HG02870 (cell line): ENCODE data around the gene ELMOD1.

ENCODE experiments used
- ATAC-seq: cut with Tn5 transposase; IDR thresholded peaks from one replicate; pipeline ENCODE4 v1.9.1; 2021; ENCODE audit warnings: mild to moderate bottlenecking, moderate library complexity; ENCODE audit not compliant: unreplicated experiment

ELMOD1 gene

DNA sequence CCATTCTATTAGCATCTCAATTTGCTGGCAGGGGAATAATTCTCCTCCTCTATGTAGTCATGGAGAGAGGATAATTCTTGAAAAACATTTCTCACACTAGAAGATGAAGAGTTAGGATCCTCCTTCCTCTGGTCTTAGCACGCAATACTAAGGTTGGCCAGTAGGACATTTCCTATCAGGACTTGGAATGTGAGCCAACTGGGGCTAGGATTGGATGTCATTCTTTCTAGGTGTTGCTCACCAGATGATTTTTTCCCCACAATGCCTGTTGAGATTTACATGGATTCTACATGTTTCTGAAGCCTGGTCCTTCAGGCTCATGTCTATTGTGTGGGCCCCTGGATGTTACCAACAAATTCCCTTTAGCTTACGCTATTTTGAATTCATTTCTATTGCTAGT, 92.9 kb downstream of the ELMOD1 start:
- ATAC-seq = no peak

DNA sequence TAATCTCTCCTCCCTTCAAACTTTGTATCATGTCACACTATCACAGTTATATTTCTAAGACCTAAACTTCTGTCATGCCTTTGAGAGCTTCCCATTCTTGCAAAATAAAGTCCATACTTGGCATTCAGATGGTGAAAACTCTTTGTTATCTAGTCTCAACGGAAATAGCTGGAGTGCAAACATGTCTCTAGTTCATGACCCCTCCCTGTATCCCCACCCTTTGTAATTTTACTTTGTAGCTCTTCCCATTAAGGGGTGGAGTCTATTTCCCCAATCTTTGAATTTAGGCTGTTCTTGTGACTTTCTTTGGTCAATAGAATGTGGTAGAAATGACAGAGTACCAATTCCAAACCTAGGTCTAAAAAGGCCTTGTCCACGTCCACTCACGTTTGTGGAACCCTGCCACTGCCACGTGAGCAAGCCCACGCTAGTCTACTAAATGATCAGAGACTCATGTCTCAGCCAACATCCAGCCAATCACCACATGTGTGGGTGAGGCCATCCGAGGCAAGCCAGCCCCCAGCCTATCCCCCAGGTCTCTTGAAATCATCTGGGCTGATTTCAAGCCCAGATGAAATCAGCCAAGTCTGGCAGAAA, 97.5 kb downstream of the ELMOD1 start:
- ATAC-seq = no peak

DNA sequence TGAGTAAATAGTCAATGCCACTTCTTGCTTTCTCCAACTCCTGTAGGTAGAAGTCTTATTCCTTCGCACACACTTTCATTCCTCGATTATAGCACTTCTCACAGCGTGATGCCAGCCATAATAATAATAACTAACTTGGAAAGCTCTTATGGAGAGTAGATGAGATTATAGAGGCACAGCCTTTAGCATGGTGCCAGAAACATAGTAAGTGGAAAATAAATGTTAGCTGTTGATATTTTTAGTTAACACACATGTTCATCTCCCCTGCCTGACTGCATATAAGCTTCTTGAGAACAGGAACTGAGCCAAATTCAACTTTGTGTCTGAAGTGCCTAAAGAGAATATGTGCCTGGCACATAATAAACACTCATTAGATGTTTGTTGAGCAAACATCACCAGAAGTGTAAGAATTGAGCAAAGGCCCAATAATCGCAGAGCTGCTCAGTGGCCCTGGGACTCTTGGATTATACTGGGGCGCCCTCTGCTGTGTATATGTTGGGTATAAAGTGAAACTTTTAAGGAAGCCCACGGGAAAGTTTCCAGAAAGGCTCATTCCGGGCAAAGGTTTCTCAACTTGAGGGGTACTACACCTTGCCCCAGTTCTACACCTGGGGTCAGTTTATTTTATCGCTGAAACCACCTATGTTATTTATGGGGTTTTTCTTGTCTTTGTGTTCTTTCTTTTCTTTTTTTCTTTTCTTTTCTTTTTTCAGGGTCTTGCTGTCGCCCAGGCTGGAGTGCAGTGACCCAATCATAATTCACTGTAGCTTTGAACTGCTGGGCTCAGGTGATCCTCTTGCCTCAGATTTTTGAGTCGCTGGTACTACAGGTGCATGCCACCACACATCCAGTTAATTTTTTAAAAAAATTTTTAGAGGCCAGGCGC, 98.6 kb downstream of the ELMOD1 start:
- ATAC-seq = peak; percentile 75

DNA sequence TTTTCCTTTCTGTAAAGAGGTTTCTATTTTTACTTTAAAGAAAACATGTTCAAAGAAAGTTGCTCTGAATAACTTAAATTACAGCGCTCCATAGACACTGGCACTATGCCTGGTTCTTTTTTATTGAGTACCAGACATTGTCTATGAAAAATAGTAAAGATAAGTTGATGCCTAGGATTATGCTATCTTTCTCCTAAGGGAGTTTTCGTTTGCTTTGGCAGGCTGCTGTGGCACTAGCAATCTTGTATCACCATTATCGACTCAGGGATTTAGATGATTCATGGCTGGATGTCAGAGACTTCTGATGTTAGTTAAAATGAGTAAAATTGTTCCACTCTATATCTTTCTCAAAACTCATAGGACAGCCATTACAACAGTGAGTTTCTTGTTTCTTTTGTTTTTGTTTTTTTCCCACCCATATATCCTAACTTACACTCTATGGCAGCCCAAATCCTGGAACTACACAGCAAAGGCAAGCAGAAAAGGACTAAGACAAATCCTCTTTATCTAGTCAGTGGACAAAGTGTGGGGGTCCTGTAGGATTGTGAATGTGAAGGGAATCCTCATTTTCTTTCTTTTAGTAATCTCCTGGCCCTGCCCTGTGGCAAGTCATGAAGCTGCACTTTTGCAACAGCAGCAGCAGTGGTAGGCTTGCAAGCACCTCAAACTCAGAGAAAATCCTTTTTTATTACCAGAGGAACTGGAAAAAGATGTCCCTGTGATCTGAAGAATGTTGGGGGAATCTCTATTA, 100.2 kb downstream of the ELMOD1 start:
- no peak for ATAC-seq

DNA sequence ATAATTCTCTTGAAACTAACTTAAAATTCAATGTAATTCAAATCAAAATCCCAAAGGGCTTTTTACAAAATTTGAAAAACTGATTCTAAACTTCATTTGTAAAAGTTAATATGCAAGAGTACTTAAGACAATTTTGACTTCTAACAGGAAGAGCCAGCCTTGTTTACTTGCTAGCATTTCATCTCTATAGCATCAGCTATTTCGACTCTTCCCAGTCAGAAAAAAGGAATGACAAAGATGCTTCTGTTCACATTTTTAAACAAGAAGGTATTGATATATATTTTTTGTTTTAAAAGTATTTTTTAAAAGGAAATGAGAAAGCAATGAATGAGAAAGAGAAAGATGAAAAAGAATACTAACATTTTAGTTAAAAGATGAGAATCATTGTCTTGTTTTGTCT, 104.5 kb downstream of the ELMOD1 start:
- ATAC-seq = no peak

DNA sequence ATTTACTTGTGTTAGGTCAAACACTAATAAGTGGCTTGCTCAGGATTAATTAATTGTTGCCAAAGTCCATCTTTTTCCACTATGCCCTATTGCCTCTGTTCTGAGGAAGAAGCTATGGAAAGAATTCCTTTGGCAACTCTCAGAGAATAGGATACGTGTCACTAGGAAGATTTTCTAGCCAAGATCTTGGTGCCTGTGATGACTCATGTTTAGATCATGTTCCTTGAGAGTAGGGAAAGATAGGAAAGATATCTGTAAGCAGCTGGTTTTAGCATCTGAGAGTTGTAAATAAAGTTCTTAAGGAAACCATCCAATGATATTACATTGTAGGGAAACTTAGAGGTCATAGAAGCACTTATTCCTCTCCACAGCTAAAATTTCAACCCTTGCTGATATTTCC, 105.2 kb downstream of the ELMOD1 start:
- no peak for ATAC-seq

DNA sequence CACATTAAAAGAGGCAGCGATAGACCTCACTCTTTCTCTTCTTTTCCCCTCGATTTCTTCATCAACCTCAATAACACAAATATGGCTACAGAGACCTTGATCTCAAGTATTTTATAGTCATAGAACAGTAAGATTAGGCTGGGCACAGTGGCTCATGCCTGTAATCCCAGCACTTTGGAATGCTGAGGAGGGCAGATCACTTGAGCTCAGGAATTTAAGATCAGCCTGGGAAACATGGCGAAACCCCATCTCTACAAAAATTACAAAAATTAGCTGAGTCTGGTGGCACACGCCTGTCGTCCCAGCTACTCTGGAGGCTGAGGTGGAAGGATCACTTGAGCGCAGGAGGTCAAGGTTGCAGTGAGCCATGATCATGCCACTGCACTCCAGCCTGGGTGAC, 106.3 kb downstream of the ELMOD1 start:
- no peak for ATAC-seq

DNA sequence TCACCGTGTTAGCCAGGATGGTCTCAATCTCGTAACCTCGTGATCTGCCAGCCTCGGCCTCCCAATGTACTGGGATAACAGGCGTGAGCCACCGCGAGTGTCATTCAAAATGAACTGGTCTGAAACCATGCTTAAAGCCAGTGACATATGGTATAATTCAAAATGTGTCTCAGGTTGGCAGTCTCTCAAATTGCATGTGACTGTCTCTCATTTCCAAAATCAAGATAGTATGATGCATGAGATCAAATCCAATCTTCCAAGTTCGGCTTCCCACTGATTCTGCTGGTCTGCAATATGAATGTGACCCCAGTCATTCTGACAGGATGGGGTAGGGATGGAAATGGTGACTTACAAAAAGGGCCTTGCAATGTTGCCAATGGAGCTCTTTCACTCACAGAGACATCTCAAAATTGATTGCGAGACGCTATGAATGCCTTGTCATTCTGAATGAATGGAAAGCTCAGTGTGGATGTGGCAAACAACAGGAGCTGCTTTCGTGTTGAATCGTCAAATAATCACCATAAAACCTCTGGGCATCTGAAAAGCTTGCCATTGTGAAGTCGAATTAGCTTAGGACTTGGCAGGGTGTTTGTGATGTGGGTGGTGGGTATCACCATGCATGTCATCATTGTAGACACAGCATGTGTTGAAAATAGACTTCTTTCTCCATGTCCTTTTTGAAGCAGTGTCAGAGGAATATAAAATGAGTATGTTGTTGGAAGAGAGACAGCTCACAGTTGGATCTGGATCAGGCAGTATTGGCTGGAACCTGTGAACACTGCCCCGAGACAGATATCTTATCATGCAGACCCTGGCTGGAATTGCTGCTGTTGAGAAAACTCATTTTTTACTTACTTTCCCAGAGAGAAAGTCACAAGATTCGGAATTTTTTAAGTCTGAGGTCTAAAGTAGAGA, 108.7 kb downstream of the ELMOD1 start:
- no peak for ATAC-seq

DNA sequence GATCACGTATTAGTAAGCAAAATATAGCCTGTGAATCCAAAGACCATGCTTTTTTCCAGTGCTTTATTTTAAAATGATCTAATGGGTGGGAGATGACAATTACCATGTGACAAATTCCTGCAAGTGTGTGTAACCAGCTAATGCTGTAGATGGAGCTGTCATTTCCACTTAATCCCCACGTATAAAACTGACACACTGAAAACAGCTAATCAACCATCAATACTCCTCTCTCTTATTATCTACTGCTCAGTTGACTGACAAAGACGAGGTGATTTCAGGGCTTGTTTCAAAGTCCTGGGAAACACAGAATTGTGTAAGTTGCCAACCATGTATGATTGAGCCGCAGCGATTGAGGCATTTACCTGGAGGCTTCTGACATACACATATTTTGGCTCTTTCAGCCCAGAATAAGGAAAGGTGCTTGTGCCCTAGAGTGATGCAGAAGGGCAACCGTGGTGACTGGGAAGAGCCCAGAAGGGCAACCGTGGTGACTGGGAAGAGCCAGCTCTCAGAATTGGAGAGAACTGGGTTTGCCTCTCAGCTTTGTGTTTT, 111.2 kb downstream of the ELMOD1 start:
- no peak for ATAC-seq

DNA sequence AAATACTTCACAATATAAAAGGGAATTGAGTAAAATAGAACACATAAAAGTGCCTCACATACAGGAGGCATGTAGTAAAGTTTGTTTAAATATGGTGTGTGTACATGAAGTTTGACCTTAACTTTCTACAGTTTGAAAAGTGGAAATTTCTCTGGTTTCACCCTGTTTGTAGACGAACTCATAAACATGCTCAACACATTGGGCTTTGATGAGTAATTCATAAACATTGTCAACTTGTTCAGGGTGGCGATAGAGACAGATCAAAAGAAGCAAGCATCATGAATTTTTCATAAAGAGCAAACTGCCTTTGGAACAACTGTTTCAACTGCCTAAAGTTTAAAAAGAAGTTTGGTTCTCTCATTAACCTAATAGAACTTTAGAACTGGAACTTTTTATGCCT, 111.8 kb downstream of the ELMOD1 start:
- no peak for ATAC-seq

DNA sequence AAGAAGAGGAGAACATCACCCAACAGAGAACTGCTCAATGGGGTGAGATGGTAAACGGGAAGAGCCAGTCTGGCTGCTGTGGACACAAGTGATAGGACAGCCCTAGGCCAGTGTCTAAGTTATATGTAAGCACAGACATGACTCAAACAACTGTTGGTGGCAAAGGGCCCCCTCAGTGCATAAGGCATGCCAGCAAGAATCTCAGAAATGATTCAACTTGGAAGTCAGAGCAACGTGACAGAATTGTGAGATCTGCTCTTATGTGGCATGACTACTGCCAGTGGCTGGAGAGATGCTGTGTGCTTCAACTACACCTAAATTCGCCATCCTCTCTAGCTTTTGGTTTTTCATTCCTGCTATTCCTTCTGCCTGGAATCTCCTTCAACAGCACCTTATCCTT, 113.5 kb downstream of the ELMOD1 start:
- ATAC-seq = no peak

DNA sequence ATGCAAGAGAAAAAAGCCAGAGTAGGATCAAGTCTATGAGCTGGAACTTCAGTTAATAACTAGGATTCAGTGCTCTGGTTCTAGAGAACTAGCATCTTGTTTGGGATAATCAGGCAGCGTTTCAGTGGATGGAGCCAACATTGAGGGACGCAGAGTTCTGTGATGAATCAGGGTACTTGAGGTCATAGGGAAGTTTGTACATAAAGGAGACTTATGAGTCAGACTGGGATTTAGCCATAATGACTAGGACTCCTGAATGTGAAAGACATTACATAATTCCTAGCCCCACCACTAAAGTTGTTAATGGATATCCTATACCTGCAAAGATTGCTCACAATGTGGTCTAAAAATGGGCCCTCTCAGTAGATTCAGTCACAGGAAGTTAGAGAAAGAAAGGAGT, 114.1 kb downstream of the ELMOD1 start:
- no peak for ATAC-seq

DNA sequence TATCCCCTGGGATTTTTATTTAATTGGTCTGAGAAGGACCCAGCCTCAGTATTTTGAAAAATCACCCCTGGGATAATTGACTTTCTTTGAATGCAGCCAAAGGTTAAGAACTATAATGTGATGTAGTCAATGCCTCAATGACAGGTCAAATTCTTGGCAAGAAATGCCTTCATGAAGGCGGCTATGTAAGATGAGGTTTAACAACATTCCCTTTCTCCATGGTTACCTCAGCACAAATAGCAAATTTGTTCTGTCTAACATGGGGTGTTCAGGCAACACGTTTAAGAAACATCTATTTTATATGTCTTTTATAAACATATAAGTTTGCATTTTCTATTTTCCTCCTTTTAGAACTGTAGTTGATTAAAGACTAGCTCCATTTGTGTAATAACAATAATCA, 115.6 kb downstream of the ELMOD1 start:
- ATAC-seq = no peak

DNA sequence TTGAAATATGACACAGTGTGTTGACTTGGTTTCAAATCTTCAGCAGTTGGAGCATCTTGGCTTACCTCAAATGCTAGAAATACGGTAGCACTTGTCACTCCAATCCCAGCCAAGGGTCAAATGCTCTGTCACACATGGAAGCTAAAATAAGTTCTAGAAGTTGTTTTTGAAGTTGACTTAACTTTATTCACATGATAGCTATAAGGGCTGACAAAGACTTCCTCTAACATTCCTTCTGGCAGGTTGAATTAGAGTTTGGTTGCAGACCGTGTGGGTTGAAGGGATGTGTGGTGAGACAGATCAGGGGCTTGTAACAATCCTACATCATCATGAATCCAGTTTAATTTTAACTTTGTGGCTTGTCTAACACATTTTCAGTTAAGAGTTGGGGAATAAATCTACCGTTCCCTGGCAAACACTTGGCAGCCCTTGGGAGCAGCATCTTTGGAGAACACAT, 116.3 kb downstream of the ELMOD1 start:
- no peak for ATAC-seq

DNA sequence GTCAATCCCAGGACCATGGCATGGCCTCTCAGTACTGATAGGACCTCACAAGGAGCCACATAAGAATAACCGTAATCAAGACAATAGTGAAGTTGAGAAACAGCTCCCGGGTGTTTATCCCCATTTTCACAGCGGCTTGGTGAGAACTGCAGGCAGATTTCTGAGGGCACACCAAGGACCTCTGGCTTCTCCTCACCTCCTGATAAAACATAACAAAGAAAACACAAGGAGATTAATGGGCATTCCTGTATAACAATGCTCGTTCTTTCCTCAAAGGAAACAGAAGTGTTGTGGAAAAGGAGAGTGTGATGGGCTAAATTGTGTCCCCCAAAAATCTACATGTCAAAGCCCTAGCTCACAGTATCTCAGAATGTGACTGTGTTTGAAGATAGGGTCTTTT, 116.9 kb downstream of the ELMOD1 start:
- ATAC-seq = no peak

DNA sequence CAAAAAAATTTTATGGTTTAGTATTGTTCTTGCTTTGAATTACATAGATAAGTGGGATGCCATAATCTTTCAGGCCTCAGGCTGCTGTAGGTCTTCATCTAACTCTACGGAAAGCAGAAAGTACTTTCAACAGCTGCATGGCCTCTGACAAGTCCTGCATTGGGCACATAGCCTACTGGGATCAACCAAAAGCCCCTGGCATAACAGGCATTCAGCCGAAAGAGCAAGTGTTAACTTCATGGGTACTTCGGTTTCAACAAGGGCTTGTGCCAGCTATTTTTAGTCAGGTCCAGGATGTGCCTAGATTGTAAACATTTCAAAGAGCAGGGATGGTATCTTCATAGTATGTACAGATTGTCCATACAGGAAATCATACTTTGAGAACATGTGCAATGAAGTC, 117.8 kb downstream of the ELMOD1 start:
- no peak for ATAC-seq

DNA sequence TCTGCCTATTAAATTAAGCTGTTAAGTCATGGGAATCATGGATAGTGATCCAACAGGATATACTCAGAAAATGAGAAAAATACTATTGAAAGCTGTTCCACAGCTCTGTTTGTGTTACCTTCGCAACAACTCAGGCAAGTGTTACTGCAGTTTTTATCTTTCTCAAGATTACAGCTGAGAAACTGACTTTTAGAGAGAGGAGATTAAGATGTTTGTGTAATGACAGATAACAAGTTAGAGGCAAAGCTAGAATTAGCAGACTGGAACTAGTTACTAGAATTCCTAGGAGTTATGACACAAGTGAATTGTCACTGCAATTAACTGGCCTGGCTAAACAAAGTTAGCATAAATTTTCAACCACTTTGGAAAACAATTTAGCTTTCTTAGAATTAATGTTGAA, 119.4 kb downstream of the ELMOD1 start:
- ATAC-seq = no peak

DNA sequence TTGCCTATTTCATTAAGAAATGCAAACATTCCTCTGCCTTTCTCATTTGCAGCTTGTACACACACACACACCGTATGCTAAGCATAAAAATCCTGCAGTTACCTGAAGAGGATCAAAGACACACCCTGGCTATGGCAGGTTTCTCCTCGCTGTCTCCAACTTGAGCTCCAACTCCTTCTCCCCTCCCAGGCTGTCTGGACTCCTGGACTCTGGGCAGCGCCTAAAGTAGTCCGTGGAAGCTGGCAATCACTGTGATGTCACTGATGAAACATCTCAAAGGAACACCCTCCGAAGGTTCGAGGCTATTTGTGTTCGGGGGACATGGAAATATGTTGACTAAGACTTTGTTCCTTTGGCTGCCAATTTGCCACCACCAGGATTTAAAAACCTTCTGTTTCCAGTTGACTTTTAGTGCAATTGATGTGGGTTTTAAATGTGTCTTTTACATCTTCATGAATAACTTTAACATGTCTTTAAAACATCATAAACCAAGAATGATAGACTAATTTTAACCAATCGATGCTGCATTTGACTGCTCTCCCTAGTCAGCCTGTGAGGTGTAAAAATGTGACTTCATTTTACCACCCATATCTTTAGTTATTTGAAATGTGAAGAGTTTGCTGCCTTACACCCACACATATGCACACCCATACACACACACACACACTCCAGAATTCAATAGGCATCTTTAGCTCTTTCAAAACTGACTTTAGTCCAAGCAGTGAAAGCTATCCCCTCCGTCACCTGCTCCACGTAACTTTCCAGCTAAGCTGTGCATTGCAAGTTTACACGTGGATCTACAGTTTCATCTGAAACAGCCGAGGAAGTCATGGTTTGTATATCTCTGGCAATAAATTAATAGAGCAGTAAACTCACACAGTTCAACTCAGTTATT, 121.2 kb downstream of the ELMOD1 start, which contains the start of gene SLN:
Gene SLN (minus strand): TSS at position 196 of the 895 bp plus-strand sequence.
- ATAC-seq = no peak

DNA sequence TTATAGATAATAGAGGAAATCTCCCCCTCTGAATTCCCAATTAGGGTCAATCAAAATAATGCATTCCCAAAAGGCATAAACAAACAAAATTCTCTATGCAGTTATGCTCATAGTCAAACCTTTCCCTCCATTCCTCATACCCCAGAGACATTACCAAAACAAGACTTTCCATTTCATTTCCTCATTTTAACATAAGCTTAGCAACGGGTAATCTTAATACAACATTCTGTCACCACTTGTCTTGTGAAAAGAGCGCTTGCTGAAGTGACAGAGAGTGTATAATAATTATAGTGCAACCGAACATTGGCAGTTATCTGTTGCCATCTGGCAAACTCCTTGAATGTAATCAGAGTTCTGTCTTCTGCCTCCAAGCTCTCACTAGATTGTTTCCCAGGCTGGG, 122.1 kb downstream of the ELMOD1 start:
- no peak for ATAC-seq
